IMR-90 (cell line): ENCODE data around the gene NLRP10.

Experiments used
- MXI1 ChIP-seq: IDR thresholded peaks from 2 replicates; pipeline ENCODE4 v1.6.1; 2012; ENCODE audit warnings: low read depth, mild to moderate bottlenecking, low read length, moderate library complexity, borderline replicate concordance
- TF ChIP-seq, protein P1 (sequence below): conservative IDR thresholded peaks from 2 replicates; pipeline ENCODE4 v1.5.1; 2012; ENCODE audit warnings: mild to moderate bottlenecking, low read depth, low read length, improper control_type of control experiment

DNA sequence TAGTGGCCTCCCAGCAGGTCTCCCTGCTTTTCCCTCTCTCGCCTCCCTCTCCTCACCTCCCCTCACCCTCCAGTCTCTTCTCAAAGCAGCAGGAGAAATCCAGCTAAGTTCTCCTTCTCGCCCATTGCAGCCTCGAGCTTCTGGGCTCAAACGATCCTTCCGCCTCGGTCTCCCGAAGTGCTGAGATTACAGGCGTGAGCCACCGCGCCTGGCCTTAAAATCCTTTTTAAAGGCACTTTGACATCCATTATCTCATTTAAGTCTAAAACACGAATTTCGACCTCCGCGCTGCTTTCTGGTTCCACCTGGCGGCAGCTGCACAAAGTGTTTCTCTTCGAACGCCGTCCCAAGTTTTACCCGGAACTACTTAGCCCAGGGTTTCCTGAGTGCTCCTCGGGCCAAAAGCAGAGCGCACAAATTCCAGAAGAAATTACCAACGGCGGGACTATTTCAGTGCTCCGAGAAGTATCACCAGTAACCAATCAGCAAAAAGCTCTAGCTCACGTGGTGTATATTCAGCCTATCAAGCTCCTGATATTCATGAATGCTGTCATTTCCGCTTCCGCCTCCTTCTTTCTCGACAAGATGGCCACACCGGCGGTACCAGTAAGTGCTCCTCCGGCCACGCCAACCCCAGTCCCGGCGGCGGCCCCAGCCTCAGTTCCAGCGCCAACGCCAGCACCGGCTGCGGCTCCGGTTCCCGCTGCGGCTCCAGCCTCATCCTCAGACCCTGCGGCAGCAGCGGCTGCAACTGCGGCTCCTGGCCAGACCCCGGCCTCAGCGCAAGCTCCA is 21.7 kb upstream of the NLRP10 start, which contains the start of gene EIF3F:
- TF ChIP-seq MXI1, result no peak; the same call in 1 of the 2 replicates
- TF ChIP-seq, protein P1, sequence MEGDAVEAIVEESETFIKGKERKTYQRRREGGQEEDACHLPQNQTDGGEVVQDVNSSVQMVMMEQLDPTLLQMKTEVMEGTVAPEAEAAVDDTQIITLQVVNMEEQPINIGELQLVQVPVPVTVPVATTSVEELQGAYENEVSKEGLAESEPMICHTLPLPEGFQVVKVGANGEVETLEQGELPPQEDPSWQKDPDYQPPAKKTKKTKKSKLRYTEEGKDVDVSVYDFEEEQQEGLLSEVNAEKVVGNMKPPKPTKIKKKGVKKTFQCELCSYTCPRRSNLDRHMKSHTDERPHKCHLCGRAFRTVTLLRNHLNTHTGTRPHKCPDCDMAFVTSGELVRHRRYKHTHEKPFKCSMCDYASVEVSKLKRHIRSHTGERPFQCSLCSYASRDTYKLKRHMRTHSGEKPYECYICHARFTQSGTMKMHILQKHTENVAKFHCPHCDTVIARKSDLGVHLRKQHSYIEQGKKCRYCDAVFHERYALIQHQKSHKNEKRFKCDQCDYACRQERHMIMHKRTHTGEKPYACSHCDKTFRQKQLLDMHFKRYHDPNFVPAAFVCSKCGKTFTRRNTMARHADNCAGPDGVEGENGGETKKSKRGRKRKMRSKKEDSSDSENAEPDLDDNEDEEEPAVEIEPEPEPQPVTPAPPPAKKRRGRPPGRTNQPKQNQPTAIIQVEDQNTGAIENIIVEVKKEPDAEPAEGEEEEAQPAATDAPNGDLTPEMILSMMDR, result peak; percentile 96
